Uterus (tissue), 2 donors: ENCODE measurements around the gene CDH12.

Experiments used
- CTCF ChIP-seq, 4 experiments: fragments of 200-600 bp in 2 of 4; fragments of 450-650 bp in 2 of 4; sonication (generic) in 2 of 4; IDR thresholded peaks; one replicate each; pipeline ENCODE4 v1.5.1; 2016 to 2019; ENCODE audit warnings: antibody characterized with exemption in 4 of 4, mild to moderate bottlenecking in 2 of 4, moderate library complexity in 1 of 4
- POLR2A ChIP-seq, 2 donors: fragments of 450-650 bp; IDR thresholded peaks; one replicate each; pipeline ENCODE4 v1.6.1; 2016; ENCODE audit warnings: antibody characterized with exemption in 2 of 2, mild to moderate bottlenecking in 1 of 2, moderate library complexity in 1 of 2

GRCh38 chr5:22541037-22541436 lies 312.1 kb downstream of the CDH12 start:
- no peak for TF ChIP-seq POLR2A (IDR thresholded peaks at IDR 0.05)
- no peak for TF ChIP-seq CTCF (IDR thresholded peaks at IDR 0.05)
